ENCODE measurements around the gene CLDN9. TPM values are rescaled to one million over a fixed set of nuclear protein-coding genes. Genes with fewer than 3 reads are reported as not detected.
"Not testable (repeated sequence)": the region's sequence is repeated elsewhere in the genome, so short reads cannot be mapped to it uniquely, and the experiment has no call there.

Gene CLDN9
- polyA plus RNA-seq, 1 experiment: not detected

DNA sequence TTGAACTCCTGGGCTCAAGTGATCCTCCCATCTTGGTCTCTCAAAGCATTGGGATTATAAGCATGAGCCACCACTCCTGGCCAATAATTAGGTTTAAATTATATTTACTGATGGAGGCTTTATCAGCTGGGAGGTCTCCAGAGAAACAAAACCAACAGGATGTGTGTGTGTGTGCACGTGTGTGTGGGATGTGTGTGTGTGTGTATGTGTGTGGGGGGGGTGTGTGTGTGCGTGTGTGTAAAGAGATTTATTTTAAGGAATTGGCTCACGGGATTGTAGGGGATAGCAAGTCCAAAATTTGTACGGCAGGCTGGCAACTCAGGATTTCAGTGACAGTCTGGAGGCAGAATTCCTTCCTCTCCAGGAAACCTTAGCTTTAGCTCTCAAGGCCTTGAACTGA is 38.3 kb downstream of the CLDN9 start:
- ChIA-PET POLR2A (no interaction called here), CTCF (interaction anchor here (1.2 to 5.5 kb wide), 5 partner anchors 8 to 79 kb away, joined by 4 to 42 read pairs (median 5); no protein-coding TSS in a partner anchor)
- DNase-seq (ENCODE audit: low read depth): no peak
- H3K27me3 ChIP-seq (ENCODE audit: control insufficient read depth, insufficient read depth, low read length): peaks cover 20% of the 10 kb centered on the region
- no peaks in the 10 kb centered on the region for H3K36me3 ChIP-seq (ENCODE audit: control insufficient read depth, insufficient read depth, low read length)
- H3K4me3 ChIP-seq (ENCODE audit: low read depth, low read length): no peak overlapping the region
- TF ChIP-seq, protein P1, sequence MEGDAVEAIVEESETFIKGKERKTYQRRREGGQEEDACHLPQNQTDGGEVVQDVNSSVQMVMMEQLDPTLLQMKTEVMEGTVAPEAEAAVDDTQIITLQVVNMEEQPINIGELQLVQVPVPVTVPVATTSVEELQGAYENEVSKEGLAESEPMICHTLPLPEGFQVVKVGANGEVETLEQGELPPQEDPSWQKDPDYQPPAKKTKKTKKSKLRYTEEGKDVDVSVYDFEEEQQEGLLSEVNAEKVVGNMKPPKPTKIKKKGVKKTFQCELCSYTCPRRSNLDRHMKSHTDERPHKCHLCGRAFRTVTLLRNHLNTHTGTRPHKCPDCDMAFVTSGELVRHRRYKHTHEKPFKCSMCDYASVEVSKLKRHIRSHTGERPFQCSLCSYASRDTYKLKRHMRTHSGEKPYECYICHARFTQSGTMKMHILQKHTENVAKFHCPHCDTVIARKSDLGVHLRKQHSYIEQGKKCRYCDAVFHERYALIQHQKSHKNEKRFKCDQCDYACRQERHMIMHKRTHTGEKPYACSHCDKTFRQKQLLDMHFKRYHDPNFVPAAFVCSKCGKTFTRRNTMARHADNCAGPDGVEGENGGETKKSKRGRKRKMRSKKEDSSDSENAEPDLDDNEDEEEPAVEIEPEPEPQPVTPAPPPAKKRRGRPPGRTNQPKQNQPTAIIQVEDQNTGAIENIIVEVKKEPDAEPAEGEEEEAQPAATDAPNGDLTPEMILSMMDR (IDR thresholded peaks at IDR 0.05; ENCODE audit: insufficient read depth, low read depth, low read length): no peak

DNA sequence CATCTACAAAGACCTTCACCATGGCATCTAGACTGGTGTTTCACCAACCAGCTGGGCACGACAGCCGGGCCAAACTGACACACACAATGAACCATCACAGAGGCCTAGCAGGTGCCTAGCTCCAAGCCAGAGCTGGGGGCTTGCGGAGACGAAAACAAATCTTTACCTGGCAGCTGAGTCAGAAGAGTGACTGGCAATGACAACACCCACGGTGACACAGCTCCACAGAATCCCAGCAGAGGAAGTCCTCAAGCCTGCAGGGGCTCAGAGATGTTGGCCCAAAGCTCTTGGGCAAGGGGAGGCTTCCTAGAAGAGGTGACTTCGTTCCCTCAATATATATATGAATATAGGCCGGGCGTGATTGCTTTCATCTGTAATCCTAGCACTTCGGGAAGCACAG is 38.8 kb downstream of the CLDN9 start:
- CTCF ChIA-PET: interaction anchor here (1.2 to 5.5 kb wide), 3 partner anchors 8 to 20 kb away, joined by 5 to 42 read pairs (median 39); no protein-coding TSS in a partner anchor

DNA sequence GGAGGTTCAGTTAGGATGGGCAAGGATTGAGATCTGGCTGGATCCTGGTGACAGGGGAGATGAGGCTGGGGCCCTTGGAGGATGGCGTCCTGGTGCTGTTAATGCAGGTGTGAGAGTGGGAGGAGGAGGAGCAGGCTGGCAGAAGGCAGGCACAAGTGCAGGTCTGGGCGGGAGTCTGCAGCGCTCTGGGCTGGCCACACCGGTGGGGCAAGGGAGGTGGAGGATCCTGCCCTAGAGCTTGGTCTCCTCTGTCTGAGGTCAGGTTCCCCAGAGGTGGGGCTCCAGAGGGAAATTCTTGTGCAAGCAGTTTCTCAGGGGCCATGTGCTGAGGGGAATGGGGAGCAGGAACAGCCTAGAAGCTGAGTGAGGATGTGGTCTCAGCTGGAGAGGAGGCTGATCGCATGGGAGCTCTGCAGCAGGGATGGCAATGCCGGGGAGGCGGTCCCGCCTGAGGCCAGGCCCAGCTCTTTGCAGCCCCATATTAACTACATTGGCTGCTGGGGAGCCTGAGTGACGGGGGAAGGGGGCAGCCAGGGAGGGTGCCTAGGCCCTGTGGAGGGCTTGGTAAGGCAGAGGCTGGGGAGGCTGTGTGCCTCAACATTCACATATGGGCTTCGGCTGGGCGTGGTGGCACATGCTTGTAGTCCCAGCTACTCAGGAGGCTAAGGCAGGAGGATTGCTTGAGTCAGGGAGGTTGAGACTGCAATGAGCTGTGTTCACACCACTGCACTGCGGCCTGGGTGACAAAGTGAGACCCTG is 40.0 kb downstream of the CLDN9 start:
- POLR2A ChIA-PET; DNase-seq (ENCODE audit: low read depth); CTCF ChIA-PET; H3K4me3 ChIP-seq (ENCODE audit: low read depth, low read length); H3K36me3 ChIP-seq (ENCODE audit: control insufficient read depth, insufficient read depth, low read length): not testable (repeated sequence)
- peaks cover 15% of the 10 kb centered on the region for H3K27me3 ChIP-seq (ENCODE audit: control insufficient read depth, insufficient read depth, low read length)

More for the DNA sequence above, 38.8 kb downstream of the CLDN9 start:
- Histone ChIP-seq H3K27me3 (ENCODE audit: control insufficient read depth, insufficient read depth, low read length) (peaks cover 20% of the 10 kb centered on the region), H3K36me3 (ENCODE audit: control insufficient read depth, insufficient read depth, low read length) (no peaks in the 10 kb centered on the region), H3K4me3 (ENCODE audit: low read depth, low read length) (no peak overlapping the region)
- TF ChIP-seq, protein P1 (IDR thresholded peaks at IDR 0.05; ENCODE audit: insufficient read depth, low read depth, low read length): no peak
- no peak for DNase-seq (ENCODE audit: low read depth)
- POLR2A ChIA-PET: no interaction called here

DNA sequence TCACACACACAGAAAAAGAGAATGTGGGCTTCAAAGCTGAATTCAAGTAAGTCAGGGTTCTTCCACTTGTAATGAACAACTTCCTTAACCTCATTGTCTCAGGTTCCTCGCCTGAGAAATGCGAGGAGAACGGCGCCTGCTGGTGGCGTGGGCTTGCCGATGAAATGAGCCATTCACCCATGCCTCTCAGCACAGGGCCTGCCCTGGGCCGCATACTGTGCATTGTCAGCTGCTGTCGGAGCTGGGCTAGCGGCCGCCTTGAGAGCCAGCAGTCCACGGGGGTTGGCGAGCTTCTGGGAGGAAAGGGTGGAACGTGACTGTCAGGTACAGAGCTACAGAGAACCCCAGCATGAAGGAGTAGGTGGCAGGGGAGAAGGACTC is 40.6 kb downstream of the CLDN9 start:
- H3K4me3 ChIP-seq (ENCODE audit: low read depth, low read length); DNase-seq (ENCODE audit: low read depth); POLR2A ChIA-PET; H3K36me3 ChIP-seq (ENCODE audit: control insufficient read depth, insufficient read depth, low read length); CTCF ChIA-PET: not testable (repeated sequence)
- peaks cover 13% of the 10 kb centered on the region for H3K27me3 ChIP-seq (ENCODE audit: control insufficient read depth, insufficient read depth, low read length)

DNA sequence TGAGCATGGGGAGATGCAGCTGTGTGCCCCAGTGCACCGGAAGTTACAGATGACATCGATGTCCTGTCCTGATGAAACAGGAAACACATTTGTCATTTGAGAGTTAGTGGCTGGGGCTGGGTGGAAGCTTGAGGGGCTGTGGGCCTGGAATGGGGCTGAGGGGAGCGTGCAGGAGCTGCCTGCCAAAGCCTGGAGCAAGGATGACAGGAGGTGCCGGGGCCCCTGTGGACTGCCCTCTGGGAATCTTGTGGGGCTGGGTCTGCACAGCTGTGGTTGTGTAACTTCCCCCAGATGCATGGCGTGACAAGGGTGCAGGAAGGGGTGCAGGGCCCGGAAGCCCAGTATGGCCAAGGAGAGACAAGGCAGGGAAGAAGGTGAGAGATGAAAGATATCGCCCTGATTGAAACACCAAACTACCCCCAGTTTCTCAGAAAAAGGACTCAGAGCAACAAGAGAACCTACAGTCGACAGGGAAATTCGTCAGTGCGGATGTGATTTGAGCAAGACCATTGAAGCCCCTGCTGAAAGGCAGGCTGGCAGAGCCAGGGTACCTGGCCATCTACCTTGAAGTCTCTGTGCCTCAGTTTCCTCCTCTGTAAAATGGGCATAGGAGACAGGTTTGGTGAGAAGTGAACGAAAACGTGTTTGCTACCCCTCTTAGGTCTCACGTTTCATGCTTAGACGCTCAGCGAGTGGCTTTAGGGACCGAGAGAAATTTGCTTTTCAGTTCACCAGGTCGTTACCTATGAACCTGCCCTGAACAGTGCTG is 42.4 kb downstream of the CLDN9 start:
- Histone ChIP-seq H3K27me3 (ENCODE audit: control insufficient read depth, insufficient read depth, low read length) (peaks cover 1% of the 10 kb centered on the region), H3K36me3 (ENCODE audit: control insufficient read depth, insufficient read depth, low read length) (no peaks in the 10 kb centered on the region), H3K4me3 (ENCODE audit: low read depth, low read length) (no peak overlapping the region)
- DNase-seq (ENCODE audit: low read depth): no peak
- TF ChIP-seq, protein P1 (IDR thresholded peaks at IDR 0.05; ENCODE audit: insufficient read depth, low read depth, low read length): no peak
- ChIA-PET POLR2A (no interaction called here), CTCF (interaction anchor here (0.6 kb wide), 1 partner anchor 1470 kb away, joined by 3 read pairs; no protein-coding TSS in a partner anchor)

DNA sequence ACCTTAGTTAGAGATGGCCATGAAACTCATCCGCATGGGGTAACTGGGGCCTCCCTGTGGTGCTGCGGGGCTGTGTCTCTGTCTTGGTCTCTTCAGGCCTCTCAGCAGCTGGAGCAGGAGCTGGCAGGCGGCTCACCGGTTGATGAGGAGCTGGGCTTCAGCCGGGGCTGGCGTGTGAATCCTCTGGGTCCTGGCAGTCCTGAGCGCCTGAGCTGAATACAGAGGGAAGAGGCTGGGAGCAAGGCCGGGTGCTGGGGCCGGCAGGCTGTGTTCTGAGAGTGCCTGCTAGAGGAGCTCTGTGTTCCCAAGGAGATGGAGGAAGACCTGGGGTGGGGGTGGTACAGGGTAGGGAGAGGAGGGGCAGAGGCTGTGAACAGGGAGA is 43.0 kb downstream of the CLDN9 start:
- DNase-seq (ENCODE audit: low read depth): not testable (repeated sequence)
- CTCF ChIA-PET: interaction anchor here (0.6 kb wide), 1 partner anchor 1470 kb away, joined by 3 read pairs; no protein-coding TSS in a partner anchor

More for the DNA sequence above, 43.0 kb downstream of the CLDN9 start:
- H3K27me3 ChIP-seq (ENCODE audit: control insufficient read depth, insufficient read depth, low read length); H3K36me3 ChIP-seq (ENCODE audit: control insufficient read depth, insufficient read depth, low read length); POLR2A ChIA-PET; H3K4me3 ChIP-seq (ENCODE audit: low read depth, low read length): not testable (repeated sequence)
